Activated CD4-positive, alpha-beta T cell treated with anti-CD3 and anti-CD28 coated beads, Interleukin-2, amount 50 U/mL, for 4 hours (primary cell): Measurements from ENCODE around the gene AFM.

Experiments used
- DNase-seq, 2 experiments: peaks; one replicate each; pipeline ENCODE4 v3.0.0-alpha.2; 2020

The AFM gene

DNA sequence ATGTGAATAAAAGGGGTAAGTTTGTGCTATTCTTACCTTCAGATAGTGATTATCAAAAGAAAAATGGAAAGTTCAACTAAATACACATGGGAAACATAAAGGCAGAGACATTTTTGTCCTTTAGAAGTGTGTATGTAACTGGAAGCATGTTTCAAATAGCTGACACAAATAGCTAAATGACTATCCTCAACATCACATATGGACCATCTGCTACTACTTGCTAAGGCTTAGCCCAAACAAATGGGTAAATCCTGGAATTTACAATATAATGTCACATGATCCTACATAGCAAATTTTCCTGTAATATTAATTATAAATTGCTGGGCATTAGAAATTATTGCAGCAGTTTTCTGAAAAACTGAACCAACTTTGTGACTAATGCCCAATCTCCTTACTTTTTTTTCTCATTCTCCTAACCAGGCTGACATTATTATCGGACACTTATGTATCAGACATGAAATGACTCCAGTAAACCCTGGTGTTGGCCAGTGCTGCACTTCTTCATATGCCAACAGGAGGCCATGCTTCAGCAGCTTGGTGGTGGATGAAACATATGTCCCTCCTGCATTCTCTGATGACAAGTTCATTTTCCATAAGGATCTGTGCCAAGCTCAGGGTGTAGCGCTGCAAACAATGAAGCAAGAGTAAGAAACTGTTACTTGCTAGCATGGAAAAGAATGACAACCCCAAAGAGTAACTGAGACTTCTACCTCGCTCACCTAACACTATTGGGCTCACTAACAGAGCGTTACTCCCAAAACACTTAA is 29.4 kb upstream of the AFM start:
- DNase-seq = no peak

DNA sequence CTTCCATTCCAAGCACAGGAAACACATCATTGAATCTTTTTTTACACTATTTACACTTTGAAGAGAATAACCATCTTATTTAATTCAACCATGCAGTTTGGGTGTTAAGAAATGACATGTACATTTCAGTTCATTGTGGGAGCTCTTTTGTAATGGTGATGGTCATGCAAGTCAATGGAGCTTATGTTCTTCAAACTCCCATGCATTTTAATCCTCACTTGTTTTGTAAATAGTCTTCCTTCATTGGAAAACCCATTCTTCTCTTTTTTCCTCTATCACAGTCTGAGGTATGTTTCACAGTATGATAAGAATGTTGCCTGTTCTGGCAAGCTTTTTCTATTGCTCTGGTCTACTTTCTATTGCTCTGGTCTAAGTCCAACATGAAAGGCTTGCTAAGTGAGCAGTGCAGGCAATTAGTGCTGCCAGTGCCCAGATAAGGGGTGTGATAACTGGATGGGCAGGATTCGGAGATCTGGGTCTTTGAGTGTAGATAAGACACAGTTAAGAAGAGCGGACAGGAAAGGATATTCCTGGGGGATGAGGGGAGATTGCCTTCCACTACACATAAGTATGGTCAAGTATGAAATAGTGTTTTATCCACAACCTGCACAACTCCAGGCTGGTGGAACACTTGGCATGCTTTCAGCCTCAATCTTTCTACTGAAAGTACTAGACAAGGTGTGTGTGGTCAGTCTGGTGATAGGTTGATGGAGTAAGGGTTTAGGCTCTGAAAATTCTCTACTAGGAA is 28.4 kb upstream of the AFM start:
- DNase-seq = no peak

DNA sequence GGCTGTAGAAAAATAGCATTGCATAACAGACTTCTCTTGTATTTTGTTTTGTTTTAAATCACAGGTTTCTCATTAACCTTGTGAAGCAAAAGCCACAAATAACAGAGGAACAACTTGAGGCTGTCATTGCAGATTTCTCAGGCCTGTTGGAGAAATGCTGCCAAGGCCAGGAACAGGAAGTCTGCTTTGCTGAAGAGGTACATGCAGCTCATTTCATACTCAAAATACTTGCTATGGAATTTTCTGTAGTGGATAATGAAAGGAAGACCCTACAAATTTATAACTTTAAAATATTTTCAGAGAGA is 27.9 kb upstream of the AFM start:
- DNase-seq = no peak

DNA sequence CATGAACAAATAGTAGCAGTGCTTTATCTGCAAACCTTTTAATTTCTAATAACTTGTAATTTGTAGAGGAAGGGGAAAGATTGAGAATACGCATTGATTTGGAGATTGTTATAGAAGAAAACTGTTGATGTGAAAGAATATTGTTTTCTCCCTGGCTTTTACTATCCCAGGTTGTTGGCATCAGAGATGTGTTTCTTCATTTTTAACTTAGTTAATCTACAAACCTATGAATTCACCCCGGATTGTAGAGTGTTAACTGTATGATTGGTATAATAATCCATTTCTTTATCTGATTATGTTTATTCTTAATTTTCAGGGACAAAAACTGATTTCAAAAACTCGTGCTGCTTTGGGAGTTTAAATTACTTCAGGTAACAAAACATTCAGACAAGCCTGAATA is 26.6 kb upstream of the AFM start:
- DNase-seq = no peak

DNA sequence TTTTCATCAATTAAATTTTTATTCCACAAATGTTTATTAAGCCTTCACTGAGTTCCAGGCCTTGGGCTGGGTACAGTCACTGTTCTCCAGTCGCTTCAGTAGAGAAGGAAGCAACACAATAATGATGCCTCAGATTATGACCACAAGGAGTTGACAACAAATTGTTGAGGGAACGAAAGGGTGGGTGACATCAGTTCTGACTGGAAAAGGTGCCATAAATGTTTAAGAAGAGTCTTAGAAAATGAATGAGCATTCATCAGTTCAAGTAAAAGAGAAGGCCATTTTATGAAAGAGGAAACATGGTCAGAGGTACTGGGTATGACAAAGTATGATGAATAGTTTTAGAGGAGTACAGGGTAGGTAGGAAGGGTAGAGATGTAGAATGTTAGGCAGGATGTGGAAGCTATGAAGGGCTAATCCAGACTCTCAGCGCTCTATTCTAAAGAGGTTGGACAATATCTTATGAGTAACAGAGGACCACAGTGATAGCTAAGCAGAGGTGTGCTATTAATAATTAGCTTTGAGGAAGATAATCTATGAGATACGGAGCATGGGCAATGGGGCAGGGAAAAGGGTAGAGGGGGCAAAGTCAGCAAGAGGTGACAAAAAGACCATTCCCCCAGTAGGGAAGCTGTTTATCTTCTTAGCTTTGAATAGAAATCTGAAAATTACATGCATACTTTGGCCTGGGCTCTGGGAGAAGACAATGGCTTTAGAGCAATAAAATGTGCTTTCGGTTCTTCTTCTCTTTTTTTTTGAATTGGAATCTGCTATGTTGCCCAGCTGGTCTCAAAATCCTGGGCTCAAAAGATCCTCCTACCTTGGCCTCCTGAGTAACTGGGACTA is 25.1 kb upstream of the AFM start:
- DNase-seq = no peak

DNA sequence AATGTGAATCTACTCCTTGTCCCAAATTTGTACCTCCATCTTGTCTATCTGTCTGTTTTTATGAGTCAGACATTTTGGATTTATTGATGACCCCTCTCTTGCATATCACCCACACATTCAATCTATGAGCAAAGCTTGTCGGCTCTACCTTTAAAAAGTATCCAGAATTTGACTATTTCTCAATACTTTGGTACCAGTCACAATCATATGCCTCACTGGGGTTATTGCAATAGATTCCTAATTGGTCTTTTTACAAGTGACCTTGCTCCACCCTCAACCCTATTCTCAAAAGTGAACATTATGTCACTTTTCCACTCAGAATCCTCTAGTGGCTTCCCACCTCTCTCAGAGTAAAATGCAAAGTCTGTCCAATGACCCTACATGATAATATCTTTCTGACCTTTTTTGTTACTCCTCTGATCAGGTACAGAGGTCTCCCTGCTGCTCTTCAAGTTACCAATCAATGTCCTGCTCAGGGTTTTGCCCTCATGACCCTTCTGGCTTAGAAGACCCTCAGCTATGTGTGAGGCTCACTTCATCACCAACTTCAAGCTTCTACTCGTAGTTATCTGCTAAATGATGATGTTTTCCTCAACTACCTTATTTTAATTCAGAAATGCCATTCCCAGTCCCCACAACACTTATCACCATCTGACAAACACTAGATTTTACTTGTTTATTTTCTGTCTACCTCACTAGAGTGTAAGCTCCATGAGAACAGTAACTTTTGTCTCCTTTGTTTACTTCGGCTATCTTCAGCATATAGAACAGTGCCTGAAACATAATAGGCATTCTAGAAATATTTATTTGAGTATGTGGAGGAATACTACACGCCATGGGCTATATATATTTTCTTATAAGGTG is 23.1 kb upstream of the AFM start:
- no peak for DNase-seq

DNA sequence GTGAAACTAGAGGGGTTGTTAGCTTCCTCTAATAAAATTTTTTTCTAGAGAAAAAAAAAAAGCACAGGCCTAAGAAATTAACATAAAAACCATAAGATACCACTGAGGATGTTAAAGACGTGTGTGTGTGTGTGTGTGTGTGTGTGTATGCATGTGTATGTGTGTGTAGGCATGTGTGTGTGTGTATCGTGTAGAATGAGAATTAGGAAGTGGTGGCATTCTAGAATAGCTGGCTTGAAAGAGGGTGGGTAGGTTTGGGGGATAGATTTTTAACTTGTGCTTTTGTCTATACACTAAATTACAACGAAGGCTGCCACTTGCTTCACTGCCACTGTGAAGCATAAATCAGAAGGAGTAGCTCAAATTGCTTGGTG is 22.5 kb upstream of the AFM start:
- no peak for DNase-seq

DNA sequence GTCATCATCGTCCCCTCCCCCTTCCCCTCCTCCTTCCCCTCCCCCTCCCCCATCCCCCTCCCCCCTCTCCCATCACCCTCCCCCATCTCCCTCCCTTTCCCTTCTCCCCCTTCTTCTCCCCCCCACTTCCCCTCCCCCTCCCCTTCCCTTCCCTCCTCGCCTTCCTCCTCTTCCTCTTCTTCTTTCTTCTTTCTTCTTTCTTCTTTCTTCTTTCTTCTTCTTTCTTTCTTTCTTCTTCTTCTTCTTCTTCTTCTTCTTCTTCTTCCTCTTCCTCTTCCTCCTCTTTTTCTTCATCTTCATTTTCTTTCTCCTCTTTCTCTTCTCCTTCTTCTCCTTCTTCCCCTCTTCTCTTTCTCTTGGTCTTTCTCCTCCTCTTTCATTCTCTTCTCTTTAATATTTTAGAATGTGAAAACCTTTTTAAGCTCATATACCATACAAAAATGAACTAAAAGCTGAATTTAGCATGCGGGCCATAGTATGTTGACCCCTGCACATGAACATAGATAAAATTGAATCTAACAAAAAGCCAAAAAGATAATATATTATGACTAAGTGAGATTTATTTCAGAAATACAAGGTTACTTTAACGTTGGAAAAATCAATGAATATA is 20.5 kb upstream of the AFM start:
- DNase-seq = no peak

DNA sequence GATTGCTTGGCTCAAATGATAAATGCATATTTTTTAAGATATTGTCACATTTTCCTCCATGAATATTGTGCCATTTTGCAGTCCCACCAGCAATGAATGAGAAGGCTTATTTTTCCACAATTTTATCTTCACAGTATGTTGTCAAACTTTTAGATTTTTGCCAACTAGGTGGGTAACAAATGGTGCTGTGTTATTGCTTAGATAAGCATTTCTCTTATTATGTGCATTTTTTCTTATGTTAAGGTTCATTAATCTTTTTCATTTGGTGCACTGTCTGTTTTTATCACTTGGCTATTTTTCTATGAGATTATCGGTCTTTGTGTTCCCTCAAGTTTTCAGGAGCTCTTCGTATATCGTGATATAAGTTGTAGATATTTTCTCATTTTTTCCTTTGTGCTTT is 13.4 kb upstream of the AFM start:
- no peak for DNase-seq

DNA sequence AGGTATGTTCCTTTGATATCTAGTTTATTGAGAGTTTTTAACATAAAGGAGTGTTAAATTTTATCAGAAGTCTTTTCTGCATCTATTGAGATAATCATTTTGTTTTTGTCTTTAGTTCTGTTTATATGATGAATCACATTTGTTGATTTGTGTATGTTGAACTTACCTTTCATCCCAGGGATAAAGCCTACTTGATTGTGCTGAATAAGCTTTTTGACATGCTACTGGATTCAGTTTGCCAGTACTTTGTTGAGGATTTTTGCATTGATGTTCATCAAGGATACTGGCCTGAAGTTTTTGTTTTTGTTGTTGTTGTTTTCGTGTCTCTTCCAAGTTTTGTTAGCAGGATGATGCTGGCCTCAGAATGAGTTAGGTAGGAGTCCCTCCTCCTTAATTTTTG is 10.8 kb upstream of the AFM start:
- DNase-seq = no peak

DNA sequence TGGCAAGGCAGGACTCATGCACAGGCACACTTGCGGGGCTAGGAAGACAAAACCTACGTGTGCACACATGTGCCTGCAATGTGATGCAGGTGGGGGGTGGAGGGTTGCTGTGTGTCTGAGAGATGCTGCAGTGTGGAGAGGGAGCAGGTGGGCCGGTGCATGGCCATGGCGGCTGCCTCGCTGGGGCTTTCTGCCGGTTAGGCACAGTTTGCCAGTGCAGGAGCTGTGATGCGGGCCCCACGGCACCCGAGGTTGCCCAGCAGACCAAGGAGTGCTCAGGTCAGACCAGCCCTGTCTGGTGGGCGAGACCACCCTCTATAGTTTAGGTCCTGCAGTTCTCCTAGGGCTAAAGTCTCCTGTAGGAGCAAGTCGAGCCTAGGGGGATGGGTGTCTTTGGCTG is 4.4 kb upstream of the AFM start:
- DNase-seq = no peak

DNA sequence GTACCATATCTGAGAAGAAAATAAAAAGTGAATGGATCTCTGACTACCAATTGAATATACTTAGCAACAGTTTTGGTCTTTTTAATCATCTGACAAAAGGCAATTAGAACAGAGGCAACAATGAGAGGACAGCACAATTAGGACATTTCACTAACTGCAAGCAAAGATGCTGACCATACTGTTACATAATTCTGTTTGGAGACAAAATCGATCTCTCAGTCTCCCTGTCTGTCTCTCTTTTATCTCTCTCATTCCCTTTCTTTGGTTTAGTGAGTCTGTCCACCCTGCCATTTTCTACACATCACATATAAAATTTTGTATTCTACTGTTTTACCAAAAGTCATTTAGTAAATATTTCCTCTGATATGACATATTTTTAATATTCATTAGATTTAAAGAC is 2.2 kb upstream of the AFM start:
- DNase-seq = no peak

DNA sequence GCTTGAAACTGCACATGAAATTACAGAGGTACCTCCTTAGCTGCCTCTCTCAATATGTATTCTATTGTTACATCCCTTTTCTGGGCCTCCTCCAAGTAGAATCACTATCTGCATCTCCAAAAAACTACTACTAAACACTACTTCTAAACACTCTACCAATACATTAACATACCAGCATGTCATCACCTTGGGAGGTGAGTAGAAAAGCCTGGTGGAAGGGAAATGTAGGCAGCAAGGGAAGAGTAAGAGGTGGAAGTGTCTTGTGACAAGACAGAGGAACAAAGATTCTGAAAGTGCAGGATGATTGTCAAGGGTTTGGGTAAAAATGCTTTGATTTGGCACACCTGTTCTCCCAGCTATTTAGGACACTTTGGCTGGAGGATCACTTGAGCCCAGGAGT is 3.5 kb downstream of the AFM start:
- no peak for DNase-seq

DNA sequence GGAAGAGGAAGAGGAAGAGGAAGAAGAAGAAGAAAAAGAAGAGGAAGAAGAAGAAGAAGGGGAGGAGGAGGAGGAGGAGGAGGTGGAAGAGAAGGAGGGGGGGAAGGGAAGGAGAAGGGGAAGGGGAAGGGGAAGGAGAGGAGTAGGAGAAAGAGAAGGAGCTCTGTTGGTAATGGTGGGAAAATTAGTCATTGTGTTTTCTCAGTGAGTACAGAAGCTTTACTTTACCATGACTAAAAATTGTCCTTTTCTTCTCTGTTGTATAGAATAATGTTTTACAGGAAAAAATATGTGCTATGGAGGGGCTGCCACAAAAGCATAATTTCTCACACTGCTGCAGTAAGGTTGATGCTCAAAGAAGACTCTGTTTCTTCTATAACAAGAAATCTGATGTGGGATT is 4.1 kb downstream of the AFM start:
- no peak for DNase-seq

DNA sequence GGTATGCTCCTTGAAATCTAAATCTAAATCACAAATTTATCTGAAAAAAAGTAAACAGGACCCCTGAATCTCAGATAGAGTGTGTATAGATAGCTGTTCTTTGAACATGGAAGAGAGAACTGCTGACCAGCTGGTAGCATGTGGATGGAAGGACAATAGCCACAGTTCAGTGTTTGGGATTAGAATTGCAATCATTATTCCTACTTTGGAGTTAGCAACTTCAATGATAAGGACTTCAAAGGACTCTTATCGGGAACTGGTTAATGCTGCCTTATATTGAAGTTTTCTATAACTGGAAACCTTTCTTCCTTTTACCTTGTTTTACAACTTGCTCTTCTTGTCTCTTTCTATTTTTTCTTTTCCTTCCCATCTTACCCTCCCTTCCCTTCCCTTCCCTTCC is 5.0 kb downstream of the AFM start:
- no peak for DNase-seq

DNA sequence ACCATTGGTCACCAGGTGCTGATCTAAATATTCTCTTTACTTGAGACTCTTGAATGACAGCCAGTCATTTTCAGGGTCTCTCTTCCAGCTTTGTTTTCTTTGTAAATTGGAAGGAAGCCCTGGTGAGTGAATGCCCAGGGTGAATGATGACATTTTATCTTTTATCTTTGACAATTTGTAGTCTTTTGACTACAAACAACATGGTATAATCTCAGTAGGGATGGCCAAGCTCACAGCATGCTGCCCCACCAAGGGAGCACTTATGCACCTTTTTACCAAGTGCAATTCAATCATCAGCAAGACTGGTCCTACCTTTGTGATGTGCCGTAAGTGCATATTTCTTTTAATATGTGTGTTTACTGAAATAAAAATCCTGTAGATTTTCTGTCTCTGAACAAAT is 5.7 kb downstream of the AFM start:
- DNase-seq = no peak

DNA sequence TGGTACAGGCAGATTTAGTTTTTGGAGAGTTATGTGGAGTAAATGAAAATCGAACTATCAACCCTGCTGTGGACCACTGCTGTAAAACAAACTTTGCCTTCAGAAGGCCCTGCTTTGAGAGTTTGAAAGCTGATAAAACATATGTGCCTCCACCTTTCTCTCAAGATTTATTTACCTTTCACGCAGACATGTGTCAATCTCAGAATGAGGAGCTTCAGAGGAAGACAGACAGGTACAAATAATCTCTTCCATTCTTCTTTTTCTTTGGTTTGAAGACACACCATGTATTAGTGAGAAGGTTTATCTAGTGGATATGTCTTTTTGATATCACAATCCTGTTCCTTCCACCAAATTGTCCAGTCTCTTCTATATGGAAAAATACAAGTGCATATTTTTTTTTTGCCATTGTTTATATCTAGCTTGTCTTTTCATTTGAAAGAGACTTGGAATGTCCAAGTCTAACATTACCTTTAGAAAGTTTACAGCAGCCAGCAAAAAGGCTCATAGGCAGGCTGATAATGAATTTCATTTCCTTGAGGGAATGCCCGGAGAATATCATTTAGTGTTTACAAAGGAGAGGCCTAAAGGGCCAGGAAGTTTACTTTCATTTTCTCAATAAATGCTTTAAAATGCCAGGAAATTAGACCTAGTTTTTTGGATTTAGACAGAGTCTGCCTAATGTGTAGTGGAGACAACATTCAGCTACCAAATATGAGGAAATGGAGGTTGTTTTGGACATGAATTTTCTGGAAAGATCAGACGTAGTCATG is 18.6 kb downstream of the AFM start:
- DNase-seq = no peak

DNA sequence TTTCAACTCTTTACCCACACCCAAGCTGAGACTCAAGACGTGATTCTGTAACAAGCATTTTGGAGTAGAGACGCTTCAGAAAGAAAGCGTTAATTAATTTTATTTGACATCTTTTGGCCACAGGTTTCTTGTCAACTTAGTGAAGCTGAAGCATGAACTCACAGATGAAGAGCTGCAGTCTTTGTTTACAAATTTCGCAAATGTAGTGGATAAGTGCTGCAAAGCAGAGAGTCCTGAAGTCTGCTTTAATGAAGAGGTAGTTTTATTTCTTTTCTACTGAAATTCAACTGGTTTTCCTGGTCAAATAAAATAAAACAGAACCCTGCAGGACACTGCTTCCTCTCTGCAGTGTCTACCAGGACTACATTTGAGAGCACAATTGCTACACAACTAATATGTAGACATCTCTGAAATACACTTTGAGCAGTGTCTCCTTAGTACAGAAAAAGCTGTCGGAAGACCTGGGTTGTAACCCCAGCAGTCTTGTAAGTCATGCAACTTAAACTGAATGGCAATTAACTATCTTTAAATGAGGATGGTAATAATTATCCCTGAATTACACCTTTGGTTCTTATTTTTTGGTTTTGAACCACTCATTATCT is 20.2 kb downstream of the AFM start:
- DNase-seq = no peak

DNA sequence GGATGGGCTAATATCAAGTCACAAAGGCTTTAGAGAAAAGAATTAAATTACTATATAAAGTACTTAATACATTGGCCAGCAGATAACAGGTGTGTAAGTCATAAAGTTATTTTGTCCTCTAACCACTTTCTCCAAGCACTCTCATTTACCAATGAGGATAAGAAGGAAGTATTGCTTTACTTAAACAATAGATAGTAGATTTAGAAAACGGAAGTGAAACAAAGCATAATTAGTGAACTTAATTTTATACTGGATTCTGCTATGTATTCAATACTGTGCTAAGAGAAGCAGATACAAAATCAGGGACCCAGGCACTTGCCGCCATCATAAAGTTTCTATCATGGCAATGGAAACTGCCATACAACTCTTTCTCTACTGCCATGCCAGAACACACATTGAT is 24.0 kb downstream of the AFM start:
- DNase-seq = no peak

DNA sequence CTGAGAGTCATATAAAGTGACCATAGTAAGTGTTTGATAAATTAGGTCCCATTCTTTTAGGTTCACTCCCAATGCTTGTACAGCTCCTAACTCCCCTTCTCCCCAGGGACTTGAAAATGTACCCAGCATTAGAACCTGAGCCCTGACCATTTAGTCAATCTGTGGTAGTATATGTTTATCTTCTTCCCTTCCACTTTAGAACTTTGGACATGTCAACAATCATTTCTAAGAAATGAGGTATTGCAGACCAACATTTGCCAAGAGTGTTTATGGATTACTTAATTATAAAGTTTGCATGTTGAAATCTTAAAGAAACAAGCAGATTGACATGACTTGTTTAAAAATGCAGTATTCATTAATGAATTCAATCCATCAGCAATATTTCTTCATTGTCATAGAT is 26.0 kb downstream of the AFM start:
- no peak for DNase-seq

DNA sequence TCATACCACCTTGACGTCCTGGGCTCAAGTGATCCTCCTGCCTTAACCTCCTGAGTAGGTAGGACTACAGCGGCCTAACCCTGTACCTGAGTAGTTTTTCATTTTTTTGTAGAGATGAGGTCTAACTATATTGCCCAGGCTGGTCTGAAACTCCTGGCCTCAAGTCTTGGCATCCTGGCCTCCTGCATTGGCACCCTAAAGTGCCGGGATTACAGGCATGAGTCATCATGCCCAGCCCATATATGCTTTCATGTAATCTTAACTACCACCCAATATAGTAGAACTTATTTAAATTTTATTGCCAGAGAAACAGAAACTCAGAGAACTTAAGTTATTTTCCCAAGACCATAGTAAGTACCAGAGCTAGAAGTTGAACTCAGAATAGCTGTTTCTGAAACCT is 27.1 kb downstream of the AFM start:
- no peak for DNase-seq
